Vagina (tissue), 2 donors: ENCODE measurements around the gene FAM124A.

Experiments
- POLR2A ChIP-seq, 2 donors: fragments of 450-650 bp; IDR thresholded peaks; one replicate each; pipeline ENCODE4 v1.6.1; 2017; ENCODE audit warnings: antibody characterized with exemption in 2 of 2, mild to moderate bottlenecking in 2 of 2, moderate library complexity in 2 of 2
- POLR2AphosphoS5 ChIP-seq, 2 donors: sonication (generic); formaldehyde crosslinking; IDR thresholded peaks; one replicate each; pipeline ENCODE4 v1.9.0; 2017; ENCODE audit warnings: antibody characterized with exemption in 2 of 2, mild to moderate bottlenecking in 2 of 2, low read depth in 1 of 2; ENCODE audit not compliant: insufficient read depth in 1 of 2
- TF ChIP-seq, protein P1 (sequence below), 3 experiments: fragments of 450-650 bp in 2 of 3; fragments of 200-600 bp in 1 of 3; sonication (generic) in 1 of 3; IDR thresholded peaks; one replicate each; pipeline ENCODE4 v1.5.1; 2017 to 2019; ENCODE audit warnings: antibody characterized with exemption in 3 of 3, mild to moderate bottlenecking in 2 of 3, moderate library complexity in 2 of 3

- TF ChIP-seq, protein P1, sequence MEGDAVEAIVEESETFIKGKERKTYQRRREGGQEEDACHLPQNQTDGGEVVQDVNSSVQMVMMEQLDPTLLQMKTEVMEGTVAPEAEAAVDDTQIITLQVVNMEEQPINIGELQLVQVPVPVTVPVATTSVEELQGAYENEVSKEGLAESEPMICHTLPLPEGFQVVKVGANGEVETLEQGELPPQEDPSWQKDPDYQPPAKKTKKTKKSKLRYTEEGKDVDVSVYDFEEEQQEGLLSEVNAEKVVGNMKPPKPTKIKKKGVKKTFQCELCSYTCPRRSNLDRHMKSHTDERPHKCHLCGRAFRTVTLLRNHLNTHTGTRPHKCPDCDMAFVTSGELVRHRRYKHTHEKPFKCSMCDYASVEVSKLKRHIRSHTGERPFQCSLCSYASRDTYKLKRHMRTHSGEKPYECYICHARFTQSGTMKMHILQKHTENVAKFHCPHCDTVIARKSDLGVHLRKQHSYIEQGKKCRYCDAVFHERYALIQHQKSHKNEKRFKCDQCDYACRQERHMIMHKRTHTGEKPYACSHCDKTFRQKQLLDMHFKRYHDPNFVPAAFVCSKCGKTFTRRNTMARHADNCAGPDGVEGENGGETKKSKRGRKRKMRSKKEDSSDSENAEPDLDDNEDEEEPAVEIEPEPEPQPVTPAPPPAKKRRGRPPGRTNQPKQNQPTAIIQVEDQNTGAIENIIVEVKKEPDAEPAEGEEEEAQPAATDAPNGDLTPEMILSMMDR (IDR thresholded peaks at IDR 0.05) = no peak
- TF ChIP-seq POLR2AphosphoS5 (IDR thresholded peaks at IDR 0.05; ENCODE audit: insufficient read depth in 1 of 2, low read depth in 1 of 2) (no peak), POLR2A (IDR thresholded peaks at IDR 0.05) (no peak)
Measured at GRCh38 chr13:51245583-51245982, 23.4 kb downstream of the FAM124A start.
